Mammary epithelial cell (primary cell): ENCODE data around the gene CCL7.

Experiments used
- CTCF ChIP-seq, 2 donors: IDR thresholded peaks in 1 of 2; conservative IDR thresholded peaks in 1 of 2; 2 replicates each; pipeline ENCODE4 v1.5.1; 2011 to 2012; ENCODE audit warnings: inconsistent platforms in 2 of 2, low read length in 2 of 2, mild to moderate bottlenecking in 2 of 2, control low read depth in 1 of 2, low read depth in 1 of 2; ENCODE audit not compliant: insufficient read depth in 1 of 2; ENCODE audit errors: extremely low read depth in 1 of 2
- EZH2 ChIP-seq: IDR thresholded peaks from 2 replicates; pipeline ENCODE4 v1.6.1; 2012; ENCODE audit warnings: low read length, inconsistent platforms, borderline replicate concordance

DNA sequence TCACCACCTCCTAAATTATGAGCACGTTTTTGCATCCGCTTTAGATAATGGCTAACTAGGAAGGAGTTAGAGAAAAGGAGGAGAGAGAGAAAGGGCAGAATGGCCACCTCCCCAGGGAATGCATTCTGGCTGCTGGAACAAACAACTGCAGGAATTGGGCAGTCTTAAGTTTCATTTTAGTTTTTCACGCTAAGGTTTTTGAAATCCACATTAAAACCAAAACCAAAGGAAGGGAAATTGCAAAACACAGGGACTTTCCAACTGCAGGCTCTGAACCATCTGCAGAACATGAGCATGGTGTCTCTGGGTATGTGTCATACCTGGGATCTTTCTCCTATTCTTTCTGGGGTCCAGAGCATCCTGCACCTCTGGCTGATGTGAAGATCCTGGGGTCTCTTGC is 37.1 kb downstream of the CCL7 start:
- TF ChIP-seq CTCF (conservative IDR thresholded peaks at IDR 0.05 in 1 of 2, IDR thresholded peaks at IDR 0.05 in 1 of 2; ENCODE audit: extremely low read depth in 1 of 2, insufficient read depth in 1 of 2, low read depth in 1 of 2, low read length in 2 of 2): no peak
- no peak for TF ChIP-seq EZH2
